ENCODE measurements around the gene DDAH1. TPM values are rescaled to one million over a fixed set of nuclear protein-coding genes. Genes with fewer than 3 reads are reported as not detected.

The DDAH1 gene
- total RNA-seq, 4 donors from 2014 or later = 11.2 to 16.7 (median 15.8) TPM

DNA sequence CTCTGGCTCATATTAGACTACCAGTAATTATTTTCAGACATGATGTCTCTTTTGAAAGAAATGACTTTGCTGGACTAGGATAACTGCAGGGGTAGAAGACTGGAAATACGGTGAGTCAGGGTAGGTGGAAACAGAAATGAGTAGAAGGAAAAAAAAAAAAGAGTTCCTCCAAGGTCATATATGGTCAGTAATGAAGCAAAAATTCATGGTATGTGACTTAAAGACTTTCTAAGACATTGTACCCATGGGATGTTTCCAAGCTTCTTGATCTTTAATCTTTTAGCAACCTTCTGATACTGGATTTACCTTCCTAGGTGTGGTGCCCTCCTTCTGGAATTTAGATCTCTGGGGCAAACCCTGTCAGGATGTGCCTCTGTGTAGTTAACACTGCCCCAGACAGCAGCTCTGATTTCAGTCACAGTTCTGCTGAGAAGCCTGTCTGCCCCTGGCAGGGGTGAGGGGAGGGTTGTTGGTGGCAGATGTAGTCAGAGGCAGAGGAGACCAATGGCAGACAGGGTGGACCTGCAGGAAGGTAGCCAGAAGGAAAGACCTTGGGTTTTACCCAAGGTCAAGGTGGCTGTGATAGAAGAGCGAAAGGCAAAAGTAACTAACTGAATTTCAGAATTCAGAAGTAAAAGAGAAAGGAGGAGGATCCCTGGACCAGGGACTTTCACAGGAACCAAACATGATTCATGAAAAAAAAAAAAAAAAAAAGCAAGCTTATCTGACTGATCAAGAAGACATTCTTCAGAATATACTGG, 144.4 kb downstream of the DDAH1 start:
- no peak for DNase-seq (ENCODE audit: low spot score)
- TF ChIP-seq, protein P1, sequence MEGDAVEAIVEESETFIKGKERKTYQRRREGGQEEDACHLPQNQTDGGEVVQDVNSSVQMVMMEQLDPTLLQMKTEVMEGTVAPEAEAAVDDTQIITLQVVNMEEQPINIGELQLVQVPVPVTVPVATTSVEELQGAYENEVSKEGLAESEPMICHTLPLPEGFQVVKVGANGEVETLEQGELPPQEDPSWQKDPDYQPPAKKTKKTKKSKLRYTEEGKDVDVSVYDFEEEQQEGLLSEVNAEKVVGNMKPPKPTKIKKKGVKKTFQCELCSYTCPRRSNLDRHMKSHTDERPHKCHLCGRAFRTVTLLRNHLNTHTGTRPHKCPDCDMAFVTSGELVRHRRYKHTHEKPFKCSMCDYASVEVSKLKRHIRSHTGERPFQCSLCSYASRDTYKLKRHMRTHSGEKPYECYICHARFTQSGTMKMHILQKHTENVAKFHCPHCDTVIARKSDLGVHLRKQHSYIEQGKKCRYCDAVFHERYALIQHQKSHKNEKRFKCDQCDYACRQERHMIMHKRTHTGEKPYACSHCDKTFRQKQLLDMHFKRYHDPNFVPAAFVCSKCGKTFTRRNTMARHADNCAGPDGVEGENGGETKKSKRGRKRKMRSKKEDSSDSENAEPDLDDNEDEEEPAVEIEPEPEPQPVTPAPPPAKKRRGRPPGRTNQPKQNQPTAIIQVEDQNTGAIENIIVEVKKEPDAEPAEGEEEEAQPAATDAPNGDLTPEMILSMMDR (IDR thresholded peaks at IDR 0.05) = no peak
- ATAC-seq (ENCODE audit: low FRiP score) = no peak

DNA sequence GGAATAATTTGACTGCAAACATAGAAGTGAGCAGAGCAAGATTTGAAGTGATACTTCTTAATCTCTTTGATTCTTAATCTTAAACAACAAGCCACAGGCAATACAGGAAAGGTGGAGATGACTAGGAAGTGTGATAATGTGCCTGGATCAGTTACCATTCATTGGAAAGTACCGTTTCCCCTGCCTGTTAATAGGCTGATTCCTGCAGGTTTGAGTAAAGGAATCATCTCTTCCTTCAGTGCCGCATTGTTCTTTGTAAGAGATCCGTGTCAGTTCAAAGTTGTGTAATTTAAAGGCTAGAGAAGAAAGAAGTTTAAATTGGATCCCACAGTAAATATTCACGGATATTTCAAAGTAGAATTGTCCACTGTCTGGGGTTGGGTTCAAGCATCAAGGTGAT, 145.0 kb downstream of the DDAH1 start:
- no peak for ATAC-seq (ENCODE audit: low FRiP score)
- no peak for DNase-seq (ENCODE audit: low spot score)
- TF ChIP-seq, protein P1 (IDR thresholded peaks at IDR 0.05) = no peak

DNA sequence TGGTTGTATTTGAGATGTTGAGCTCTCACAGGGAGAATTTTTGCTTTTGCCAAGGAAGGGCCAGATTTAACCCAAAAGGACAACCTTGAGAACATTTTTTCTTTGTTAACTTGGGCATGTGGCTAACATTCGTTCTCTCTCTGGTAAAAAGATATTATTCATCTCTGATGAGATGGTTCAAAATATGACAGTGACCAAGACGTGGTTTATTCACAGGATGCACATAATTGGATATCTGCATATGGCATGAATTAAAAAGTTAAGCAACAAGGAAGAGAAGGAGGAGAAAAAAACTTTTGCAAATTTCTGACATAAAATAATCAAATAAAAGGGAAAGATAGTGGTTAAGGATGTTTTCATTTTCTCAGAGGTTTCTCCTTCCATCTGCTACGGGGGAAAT, 145.5 kb downstream of the DDAH1 start:
- ATAC-seq (ENCODE audit: low FRiP score) (no peak), DNase-seq (ENCODE audit: low spot score) (no peak)
- TF ChIP-seq, protein P1 (IDR thresholded peaks at IDR 0.05) = no peak

DNA sequence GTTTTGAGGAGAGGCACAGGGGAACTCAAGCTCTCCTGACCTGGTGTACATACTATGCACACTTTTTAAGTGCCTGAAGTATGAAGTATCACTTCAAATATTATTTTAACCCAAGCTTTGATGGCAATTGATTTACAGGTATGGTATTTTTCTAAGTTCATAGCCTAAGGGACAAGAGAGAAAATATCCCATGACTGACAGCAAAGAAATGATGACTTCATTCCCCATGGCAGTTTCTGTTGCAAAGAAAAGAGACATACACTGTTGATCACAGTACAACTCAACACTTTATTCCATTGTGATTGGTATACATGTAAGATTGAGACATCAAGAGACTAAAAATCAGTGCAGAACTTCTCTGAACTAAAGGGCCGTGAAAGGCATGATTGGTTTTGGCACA, 146.7 kb downstream of the DDAH1 start:
- TF ChIP-seq, protein P1 (IDR thresholded peaks at IDR 0.05) = no peak
- ATAC-seq (ENCODE audit: low FRiP score) (no peak), DNase-seq (ENCODE audit: low spot score) (no peak)

DNA sequence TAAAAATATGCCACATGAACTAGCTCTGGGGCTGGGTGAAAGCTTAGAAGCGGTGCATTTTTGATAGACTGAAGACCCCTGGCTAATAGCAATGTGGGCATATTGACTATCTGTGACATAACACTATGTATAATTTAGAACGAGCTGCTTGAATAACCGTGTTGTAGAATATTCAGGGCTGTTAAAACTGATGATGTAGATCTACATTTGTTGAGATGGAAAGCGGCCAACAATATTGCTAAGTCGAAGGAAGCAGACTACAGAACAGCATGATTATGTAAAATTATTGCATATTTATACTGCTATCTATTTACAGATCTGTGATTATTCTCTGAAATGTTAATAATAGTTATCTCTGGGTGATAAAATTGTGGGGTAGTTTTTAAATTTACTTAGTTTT, 147.4 kb downstream of the DDAH1 start:
- no peak for ATAC-seq (ENCODE audit: low FRiP score)
- TF ChIP-seq, protein P1 (IDR thresholded peaks at IDR 0.05) = no peak

DNA sequence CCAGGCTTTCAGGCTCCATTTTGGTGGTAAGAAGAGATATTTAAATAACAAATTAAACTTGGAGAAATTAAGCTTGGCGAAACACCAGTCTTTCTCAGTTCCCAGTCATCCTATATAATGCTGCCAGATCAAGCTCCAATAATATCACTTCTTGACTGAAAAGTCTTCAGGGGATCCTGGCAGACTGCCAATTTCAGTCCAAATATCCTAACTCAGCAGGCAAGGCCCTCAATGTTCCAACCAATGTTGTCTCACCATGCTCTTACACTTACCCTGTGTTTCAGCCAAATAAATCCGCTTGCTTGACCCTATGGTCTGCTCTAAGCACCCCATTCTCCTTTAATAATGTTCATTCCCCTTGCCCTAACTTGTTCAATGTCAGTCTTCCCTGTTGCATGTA, 148.6 kb downstream of the DDAH1 start:
- TF ChIP-seq, protein P1 (IDR thresholded peaks at IDR 0.05) = no peak
- ATAC-seq (ENCODE audit: low FRiP score) (no peak), DNase-seq (ENCODE audit: low spot score) (no peak)

More for the DNA sequence above, 147.4 kb downstream of the DDAH1 start:
- DNase-seq (ENCODE audit: low spot score) = no peak

DNA sequence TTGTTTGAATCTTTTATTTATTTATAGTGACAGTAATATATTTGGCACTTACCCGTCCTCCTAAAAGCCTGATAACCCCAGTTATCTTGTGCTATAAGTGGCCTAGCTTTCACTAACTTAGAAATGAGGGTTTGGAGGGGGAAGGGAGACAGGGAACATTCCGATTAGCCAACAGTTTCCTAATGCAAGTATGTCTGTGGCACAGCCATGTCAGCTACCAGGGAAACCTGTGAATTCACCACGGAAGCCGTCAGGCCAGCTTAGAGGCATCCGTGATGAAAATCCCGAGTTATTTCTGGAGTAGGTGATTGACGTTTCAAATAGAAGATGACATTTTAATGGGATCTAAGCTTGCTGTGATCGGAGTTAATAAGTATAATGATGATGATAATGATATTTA, 149.2 kb downstream of the DDAH1 start:
- TF ChIP-seq, protein P1 (IDR thresholded peaks at IDR 0.05) = no peak
- ATAC-seq (ENCODE audit: low FRiP score) = no peak
- no peak for DNase-seq (ENCODE audit: low spot score)

Measured in omental fat pad (tissue), 4 donors.